ENCODE results near the gene GFI1. TPM values are rescaled to one million over a fixed set of nuclear protein-coding genes. Genes with fewer than 3 reads are reported as not detected.
A peak's percentile ranks its signal among the peaks of the same experiment; 100 is the strongest.

The GFI1 gene
- total and polyA plus RNA-seq, 8 donors = 0.37 to 34.4 (median 1.2) TPM

GRCh38 chr1:92493139-92493538 is 6.4 kb upstream of the GFI1 start:
- WGBS, 5 donors = 90 to 98% (median 96%) methylated on average over 4 of the region's 4 CpGs
- H3K4me1 ChIP-seq = no peaks in the 10 kb centered on the region
- H3K27ac ChIP-seq = no peak overlapping the region
- intact Hi-C loops (cut with DNase I; ENCODE audit: low total_unique reads) = no loop called here
- H3K27me3 ChIP-seq = peaks cover 0 to 17% (median 3%) of the 10 kb centered on the region in 3 donors
- TF ChIP-seq CTCF (IDR thresholded peaks at IDR 0.05) = no peak
- TF ChIP-seq POLR2A (IDR thresholded peaks at IDR 0.05) = no peak
- no peak for TF ChIP-seq POLR2AphosphoS5 (IDR thresholded peaks at IDR 0.05)
- TF ChIP-seq EP300 (IDR thresholded peaks at IDR 0.05) = no peak
- no peak overlapping the region for H3K4me3 ChIP-seq
- H3K9me3 ChIP-seq = no peaks in the 10 kb centered on the region
- H3K36me3 ChIP-seq = no peaks in the 10 kb centered on the region
- DNase-seq = no peak

GRCh38 chr1:92488832-92489231 is 2.1 kb upstream of the GFI1 start:
- TF ChIP-seq POLR2AphosphoS5 (IDR thresholded peaks at IDR 0.05) = no peak
- TF ChIP-seq CTCF (IDR thresholded peaks at IDR 0.05) = no peak
- TF ChIP-seq EP300 (IDR thresholded peaks at IDR 0.05) = no peak
- TF ChIP-seq POLR2A (IDR thresholded peaks at IDR 0.05) = no peak
- intact Hi-C loops (cut with DNase I; ENCODE audit: low total_unique reads) = no loop called here
- 65 to 80% (median 76%) methylated on average over 3 of the region's 3 CpGs for WGBS, 5 donors
- H3K4me1 ChIP-seq = peaks cover 31 to 33% (median 32%) of the 10 kb centered on the region in 4 donors
- no peak overlapping the region for H3K27ac ChIP-seq
- H3K36me3 ChIP-seq = no peaks in the 10 kb centered on the region
- no peak for DNase-seq
- no peaks in the 10 kb centered on the region for H3K9me3 ChIP-seq
- no peak overlapping the region for H3K4me3 ChIP-seq
- H3K27me3 ChIP-seq = peaks cover 17 to 58% (median 42%) of the 10 kb centered on the region in 3 donors

- H3K9me3 ChIP-seq = no peaks in the 10 kb centered on the region
- no peaks in the 10 kb centered on the region for H3K36me3 ChIP-seq
- no peak overlapping the region for H3K4me3 ChIP-seq
- intact Hi-C loops (cut with DNase I; ENCODE audit: low total_unique reads) = no loop called here
- peaks cover 22 to 62% (median 46%) of the 10 kb centered on the region in 3 donors for H3K27me3 ChIP-seq
- no peak for DNase-seq
- WGBS, 5 donors = 49 to 54% (median 51%) methylated on average over 3 of the region's 3 CpGs
- H3K4me1 ChIP-seq = peaks cover 35 to 37% (median 36%) of the 10 kb centered on the region in 4 donors
- H3K27ac ChIP-seq = no peak overlapping the region
- no peak for TF ChIP-seq POLR2A (IDR thresholded peaks at IDR 0.05)
- no peak for TF ChIP-seq POLR2AphosphoS5 (IDR thresholded peaks at IDR 0.05)
- TF ChIP-seq EP300 (IDR thresholded peaks at IDR 0.05) = no peak
- no peak for TF ChIP-seq CTCF (IDR thresholded peaks at IDR 0.05)
Observed at GRCh38 chr1:92488416-92488815, 1.7 kb upstream of the GFI1 start.

GRCh38 chr1:92487078-92487605 is 417 bp upstream of the GFI1 start:
- Histone ChIP-seq H3K9me3 (no peaks in the 10 kb centered on the region), H3K36me3 (no peaks in the 10 kb centered on the region), H3K4me3 (peak overlapping the region; percentile 47 to 71 (median 61)), H3K4me1 (peaks cover 47 to 50% (median 49%) of the 10 kb centered on the region in 4 donors), H3K27me3 (peaks cover 34 to 75% (median 59%) of the 10 kb centered on the region in 3 donors), H3K27ac (peak overlapping the region in 4 of 5 donors; percentile 46 to 83 (median 78))
- intact Hi-C loops (cut with DNase I; ENCODE audit: low total_unique reads) = no loop called here
- WGBS, 5 donors = 44 to 61% (median 53%) methylated on average over 7 of the region's 7 CpGs
- TF ChIP-seq EP300 (IDR thresholded peaks at IDR 0.05) (no peak), CTCF (IDR thresholded peaks at IDR 0.05) (no peak), POLR2A (IDR thresholded peaks at IDR 0.05) (no peak), POLR2AphosphoS5 (IDR thresholded peaks at IDR 0.05) (no peak)
- DNase-seq = no peak
